CD4-positive, alpha-beta T cell treated with Interleukin-21 for 1 hour (primary cell): ENCODE data around the gene NTM.
A peak's percentile ranks its signal among the peaks of the same experiment; 100 is the strongest.

Source experiments
- DNase-seq: peaks from one replicate; pipeline ENCODE4 v3.0.0-alpha.2; 2020

NTM gene

GRCh38 chr11:131694526-131695424 lies 324.4 kb downstream of the NTM start:
- peak; percentile 46 for DNase-seq

DNA sequence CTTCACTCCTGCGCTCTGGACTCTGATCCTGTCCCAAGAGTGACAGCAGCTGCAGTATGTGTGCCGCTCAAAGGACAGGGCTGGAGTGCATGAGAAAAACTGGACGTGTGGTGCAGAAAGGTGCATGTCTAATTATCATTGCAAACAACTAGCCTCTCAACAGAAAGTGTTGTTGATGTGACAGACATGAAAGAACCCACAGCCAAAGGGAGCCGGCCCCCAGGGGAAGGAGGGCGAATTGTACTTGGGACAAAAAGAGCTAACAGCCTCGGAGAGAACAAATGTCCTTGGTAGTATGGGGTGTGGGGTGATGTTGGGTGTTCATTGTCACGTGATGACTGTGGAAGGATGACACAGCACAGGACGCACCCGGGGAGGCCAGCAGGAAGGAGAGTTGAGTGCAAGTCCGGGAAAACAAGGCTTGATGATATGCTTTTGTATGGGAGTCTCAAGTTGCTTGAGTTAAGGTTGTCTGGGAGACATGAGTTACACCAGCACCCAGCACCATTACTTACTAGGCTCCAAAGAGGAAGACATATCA lies 325.5 kb downstream of the NTM start:
- no peak for DNase-seq

- no peak for DNase-seq
Observed at GRCh38 chr11:131696690-131697089, 326.3 kb downstream of the NTM start.

- no peak for DNase-seq
Observed at GRCh38 chr11:131703311-131703710, 332.9 kb downstream of the NTM start.

DNA sequence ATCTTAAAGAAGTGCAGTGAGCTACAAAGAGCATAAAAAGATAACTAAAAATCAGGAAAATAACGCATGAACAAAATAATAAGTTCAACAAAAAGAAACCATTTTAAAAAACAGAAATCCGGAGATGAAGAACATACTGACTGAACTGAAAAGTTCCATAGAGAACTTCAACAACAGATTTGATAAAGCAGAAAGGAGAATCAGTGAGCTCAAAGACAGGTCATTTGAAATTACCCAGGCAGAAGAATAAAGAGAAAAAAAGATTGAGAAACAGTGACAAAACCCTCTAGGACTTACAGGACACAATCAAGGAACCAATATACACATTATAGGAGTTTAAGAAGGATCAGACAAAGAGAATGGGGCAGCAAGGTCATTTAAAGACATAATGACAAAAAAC lies 334.3 kb downstream of the NTM start:
- DNase-seq = no peak

DNA sequence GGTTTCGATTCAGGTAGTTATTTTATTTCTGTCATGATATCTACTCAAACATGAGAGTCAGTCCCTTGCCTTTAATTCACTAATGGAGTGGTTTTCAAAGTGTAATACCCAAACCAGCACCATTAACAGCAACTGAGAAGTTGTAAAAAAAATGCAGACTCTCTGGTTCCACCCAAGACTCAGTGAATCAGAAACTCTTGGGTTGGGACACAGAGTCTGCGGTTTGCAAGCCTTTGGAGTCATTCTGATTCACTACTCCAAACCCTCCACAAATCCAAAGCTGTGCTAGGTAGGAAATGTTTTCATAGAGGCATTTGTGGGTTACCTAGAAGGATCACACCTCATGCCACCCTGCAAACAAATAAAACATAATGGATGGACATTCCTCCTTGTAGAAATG lies 340.1 kb downstream of the NTM start:
- DNase-seq = no peak

- DNase-seq = no peak
Observed at GRCh38 chr11:131712897-131713296, 342.5 kb downstream of the NTM start.

DNA sequence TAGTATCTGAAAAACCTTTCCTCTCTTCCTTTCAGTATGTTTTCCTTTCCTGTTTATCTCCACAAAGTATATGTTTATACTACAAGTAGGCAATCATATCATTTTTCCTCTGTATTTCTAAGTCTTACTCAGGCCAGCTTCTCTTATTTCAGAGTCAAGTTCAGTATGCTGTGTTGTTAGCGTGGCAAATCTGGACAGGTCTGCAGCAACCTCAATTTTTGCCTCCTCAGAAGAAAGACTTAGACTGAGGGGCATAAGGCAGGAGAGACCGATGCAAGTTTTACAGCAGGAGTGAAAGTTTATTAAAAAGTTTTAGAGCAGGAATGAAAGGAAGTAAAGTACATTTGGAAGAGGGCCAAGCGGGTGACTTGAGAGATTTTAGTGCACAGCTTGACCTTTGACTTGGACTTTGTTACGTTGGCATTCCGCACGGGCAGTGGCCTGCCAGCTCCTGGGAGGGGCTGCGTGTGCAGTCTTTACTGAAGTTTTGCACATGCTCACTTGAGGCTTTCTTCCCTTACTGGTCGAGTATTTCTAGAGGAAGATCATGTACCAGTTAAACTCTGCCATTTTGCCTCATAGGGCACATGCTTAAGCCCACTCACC lies 343.2 kb downstream of the NTM start:
- no peak for DNase-seq

GRCh38 chr11:131717616-131718015 lies 347.2 kb downstream of the NTM start:
- no peak for DNase-seq

DNA sequence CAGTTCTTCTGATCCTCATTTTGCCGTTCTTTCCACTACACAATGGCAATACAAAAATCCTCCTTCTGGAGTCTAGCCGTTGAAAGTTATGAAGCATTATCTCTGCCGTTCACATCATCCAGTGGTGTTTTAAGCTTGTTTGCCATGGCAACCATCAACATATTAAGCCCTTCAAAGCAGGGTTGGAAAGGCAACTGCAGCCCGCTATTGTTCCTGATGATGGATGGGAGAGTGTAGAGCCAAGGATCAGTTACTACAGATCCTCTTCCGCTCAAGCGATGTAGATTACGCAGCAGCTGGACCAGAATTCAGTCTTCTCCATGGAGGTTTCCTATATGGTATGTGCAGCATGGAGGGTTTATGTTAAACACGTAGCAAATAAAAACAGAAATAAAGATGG lies 352.7 kb downstream of the NTM start:
- DNase-seq = no peak

DNA sequence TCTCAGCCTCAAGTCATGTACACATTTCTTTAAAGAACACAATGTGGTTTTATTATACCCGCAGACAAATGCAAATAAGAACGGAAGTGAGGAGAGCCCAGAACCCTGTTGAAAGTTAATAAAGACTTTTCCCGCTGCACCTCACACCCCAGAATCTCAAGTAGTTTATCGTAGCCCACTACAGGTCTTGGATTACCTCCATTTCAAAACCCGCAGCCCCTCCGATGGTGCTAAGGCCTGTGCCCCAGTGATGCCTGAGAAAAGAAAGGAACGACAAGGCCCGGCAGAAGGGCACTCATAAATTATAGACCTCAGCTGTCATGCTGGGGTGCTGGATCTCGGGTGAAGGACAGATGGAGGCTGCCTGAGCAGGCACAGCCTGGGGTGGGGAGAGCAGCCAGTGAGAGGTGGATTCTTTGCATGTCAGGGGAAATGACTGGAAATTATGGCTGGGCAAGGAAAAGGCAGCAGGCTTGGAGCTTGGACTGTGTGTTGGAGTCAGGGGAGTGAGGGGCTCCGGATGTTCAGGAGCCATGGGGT lies 354.1 kb downstream of the NTM start:
- DNase-seq = no peak

- DNase-seq = no peak
Observed at GRCh38 chr11:131734871-131735270, 364.5 kb downstream of the NTM start.

- no peak for DNase-seq
Observed at GRCh38 chr11:131737357-131737756, 366.9 kb downstream of the NTM start.

GRCh38 chr11:131739243-131739882 lies 368.9 kb downstream of the NTM start:
- DNase-seq = no peak

GRCh38 chr11:131744847-131745246 lies 374.4 kb downstream of the NTM start:
- DNase-seq = no peak

- DNase-seq = no peak
Observed at GRCh38 chr11:131745405-131745804, 375.0 kb downstream of the NTM start.

DNA sequence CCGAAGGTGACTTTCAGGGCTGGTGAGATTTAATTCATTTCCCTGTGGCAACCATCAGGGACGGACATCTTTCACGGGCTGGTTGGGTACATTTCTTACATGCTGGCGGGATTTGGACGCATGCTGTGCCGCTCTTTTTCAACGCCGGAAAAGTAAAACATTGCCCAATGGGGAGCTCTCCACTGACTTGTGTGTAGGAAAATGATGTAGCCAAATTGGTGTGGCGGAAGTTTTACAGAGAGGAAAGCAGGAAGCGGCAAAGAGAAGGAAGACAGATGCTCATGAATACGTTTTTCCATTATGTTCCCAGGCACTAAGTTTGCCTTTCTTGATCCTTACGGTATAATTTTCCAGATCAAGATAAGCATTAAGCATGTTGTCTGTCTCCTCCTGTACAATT lies 375.8 kb downstream of the NTM start:
- no peak for DNase-seq

DNA sequence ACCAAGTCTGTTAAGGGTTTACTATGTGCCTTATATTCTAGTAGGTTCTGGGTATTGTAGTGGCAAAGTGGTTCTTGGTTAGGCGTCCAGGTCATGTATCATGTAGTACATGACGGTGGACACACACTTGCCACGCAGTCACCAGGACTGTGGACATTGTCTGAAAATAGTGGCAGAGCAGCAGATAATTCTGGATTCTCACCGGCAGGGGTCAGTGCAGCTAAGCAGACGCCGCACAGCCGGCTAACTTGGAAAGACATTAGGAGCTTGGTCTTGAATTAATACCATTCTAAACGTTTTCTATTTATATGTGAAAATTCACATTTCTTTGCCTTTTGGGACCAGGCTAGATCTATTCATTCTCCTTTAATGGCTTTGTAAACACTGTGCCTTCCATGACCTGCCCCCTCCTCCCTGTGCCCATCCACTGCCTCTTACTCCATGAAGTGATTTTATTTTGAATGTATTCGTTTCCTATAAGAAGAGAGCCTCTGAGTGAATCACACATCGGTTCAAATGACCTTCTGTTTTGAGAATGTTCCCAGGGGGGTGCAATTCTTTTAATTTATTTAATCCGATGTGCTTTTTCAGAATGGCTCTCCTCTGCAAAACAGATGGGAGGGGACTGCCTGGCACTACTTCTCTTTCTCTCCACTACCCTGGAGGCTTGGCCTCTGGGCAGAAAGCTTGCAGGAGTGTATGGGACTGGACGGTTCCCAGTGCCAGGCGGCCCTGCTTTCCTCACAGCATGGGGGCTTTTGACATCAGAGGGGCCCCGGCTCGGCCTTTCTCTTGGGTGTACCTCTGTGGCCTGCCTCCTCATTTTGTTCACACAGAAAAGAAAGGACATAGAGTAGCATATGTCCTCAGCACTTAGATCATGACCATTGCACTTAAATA lies 378.0 kb downstream of the NTM start:
- DNase-seq = peak; percentile 13

- no peak for DNase-seq
Observed at GRCh38 chr11:131749101-131749500, 378.7 kb downstream of the NTM start.

DNA sequence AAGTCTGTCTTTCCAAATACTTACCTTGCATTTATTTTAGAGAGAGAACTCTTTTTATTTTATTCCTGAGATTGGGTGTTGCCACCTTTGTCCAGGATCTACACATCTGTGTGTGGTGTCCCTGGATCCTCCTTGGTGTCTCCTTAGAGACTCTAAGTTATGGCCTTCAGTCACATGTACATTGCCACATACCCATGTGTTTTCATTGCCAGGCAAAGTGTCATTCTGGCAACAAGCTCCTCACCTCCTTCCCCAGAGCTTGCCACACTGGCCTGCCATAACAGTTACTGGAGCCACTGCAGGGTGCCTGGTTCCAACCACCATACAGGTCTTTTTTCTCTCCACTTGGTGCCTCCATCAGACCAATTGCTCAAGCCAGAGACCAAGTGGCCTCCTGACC lies 379.7 kb downstream of the NTM start:
- no peak for DNase-seq

- DNase-seq = no peak
Observed at GRCh38 chr11:131750692-131751091, 380.3 kb downstream of the NTM start.

DNA sequence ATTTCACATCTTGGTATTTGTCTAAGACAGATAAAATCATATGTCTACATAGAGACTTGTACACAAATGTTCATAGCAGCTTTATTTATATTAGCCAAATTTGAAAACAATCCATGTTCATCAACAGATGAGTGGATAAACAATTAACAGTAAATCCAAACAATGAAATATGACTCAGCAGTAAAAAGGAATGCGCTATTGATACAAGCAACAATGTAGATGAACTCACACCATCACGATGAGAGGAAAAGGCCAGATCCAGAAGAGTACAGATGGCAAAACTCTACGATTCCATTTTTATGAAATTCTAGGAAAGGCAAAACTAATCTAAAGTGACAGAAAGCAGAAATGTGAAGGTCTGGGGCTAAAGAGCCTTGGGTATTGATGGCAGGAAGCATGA lies 384.3 kb downstream of the NTM start:
- no peak for DNase-seq
